ENCODE results near the gene ZNF341.

GRCh38 chr20:33765592-33765991 lies 33.8 kb downstream of the ZNF341 start:
- TF ChIP-seq POLR2A (IDR thresholded peaks at IDR 0.05), result no peak
- TF ChIP-seq CTCF (IDR thresholded peaks at IDR 0.05), result no peak
